Measurements from ENCODE around the gene TREH.

DNA sequence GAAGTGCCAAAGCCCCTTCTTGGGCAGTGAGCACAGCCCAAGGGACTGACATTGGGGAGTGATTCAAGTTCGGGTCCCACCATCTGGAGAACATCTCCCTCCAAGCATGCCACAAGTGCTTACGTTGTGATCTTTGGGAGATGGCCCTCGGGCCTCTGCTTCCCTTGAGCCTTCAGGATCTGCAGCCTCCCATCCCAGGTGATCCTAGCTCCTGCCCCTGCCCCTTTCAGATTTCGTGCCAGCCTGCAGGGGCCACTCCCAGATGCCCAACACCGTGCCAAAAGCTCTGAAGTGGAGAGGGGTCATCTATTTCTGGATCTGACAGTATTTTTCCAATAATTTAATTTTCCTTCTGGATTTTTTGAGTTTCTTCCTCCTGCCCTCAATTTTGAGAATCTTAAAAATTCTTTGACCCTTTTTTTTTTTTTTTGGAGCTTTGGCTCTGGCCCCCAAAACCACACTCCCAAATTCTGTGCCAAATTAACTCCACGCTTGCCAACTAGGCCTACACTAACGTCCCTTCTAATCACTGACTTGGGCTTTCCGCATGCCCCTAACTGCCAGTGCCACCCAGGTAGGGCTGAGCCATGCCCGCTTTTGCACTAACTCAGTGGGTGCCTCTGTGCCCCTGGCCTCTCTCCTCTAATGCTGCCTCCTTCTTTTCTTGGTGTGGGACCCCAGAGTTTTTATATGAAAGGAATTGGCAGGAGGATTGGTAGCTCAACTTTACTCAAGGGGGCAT is 46.7 kb downstream of the TREH start:
- TF ChIP-seq, protein P1, sequence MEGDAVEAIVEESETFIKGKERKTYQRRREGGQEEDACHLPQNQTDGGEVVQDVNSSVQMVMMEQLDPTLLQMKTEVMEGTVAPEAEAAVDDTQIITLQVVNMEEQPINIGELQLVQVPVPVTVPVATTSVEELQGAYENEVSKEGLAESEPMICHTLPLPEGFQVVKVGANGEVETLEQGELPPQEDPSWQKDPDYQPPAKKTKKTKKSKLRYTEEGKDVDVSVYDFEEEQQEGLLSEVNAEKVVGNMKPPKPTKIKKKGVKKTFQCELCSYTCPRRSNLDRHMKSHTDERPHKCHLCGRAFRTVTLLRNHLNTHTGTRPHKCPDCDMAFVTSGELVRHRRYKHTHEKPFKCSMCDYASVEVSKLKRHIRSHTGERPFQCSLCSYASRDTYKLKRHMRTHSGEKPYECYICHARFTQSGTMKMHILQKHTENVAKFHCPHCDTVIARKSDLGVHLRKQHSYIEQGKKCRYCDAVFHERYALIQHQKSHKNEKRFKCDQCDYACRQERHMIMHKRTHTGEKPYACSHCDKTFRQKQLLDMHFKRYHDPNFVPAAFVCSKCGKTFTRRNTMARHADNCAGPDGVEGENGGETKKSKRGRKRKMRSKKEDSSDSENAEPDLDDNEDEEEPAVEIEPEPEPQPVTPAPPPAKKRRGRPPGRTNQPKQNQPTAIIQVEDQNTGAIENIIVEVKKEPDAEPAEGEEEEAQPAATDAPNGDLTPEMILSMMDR (IDR thresholded peaks at IDR 0.05) = no peak
- no peak for TF ChIP-seq POLR2A (IDR thresholded peaks at IDR 0.05; ENCODE audit: low read depth)

Measured in esophagus muscularis mucosa (tissue), 3 donors.